Body of pancreas (tissue), 4 donors: Measurements from ENCODE around the gene SELENOW. TPM values are rescaled to one million over a fixed set of nuclear protein-coding genes. Genes with fewer than 3 reads are reported as not detected.
"Not testable (repeated sequence)": the region's sequence is repeated elsewhere in the genome, so short reads cannot be mapped to it uniquely, and the experiment has no call there.

ENCODE experiments used
- ATAC-seq: fragments of 150-250 bp; one replicate; pipeline ENCODE4 v1.9.1; 2016
- DNase-seq, 4 donors: peaks; one replicate each; pipeline ENCODE4 v3.0.0-alpha.2; 2019
- H3K27ac ChIP-seq, 4 donors: fragments of 200-600 bp; sonication (generic); 1 replicate in 3 of 4; 2 replicates in 1 of 4; pipeline versions ENCODE4 v1.5.1 to v1.6.1; 2016 to 2019; ENCODE audit warnings: mild to moderate bottlenecking in 1 of 4, mixed read lengths in 1 of 4, moderate library complexity in 1 of 4
- H3K27me3 ChIP-seq, 2 donors: fragments of 200-600 bp; sonication (generic); one replicate each; pipeline ENCODE4 v1.6.0; 2016; ENCODE audit warnings: mild to moderate bottlenecking in 1 of 2
- H3K36me3 ChIP-seq, 2 donors: fragments of 200-600 bp; sonication (generic); replicated peaks in 1 of 2; 2 replicates each; pipeline ENCODE4 v1.5.1; 2016; ENCODE audit warnings: low read depth in 2 of 2; ENCODE audit not compliant: insufficient read depth in 1 of 2
- H3K4me1 ChIP-seq: fragments of 200-600 bp; sonication (generic); one replicate; pipeline ENCODE4 v1.6.0; 2016
- H3K4me3 ChIP-seq, 2 donors: fragments of 200-600 bp; sonication (generic); 1 replicate in 1 of 2; 2 replicates in 1 of 2; pipeline ENCODE4 v1.5.1; 2016 to 2019
- H3K9me3 ChIP-seq, 3 donors: fragments of 200-600 bp; sonication (generic); 1 replicate in 2 of 3; 2 replicates in 1 of 3; pipeline ENCODE4 v1.5.1; 2016
- POLR2A ChIP-seq, 3 donors: fragments of 450-650 bp; IDR thresholded peaks; one replicate each; pipeline ENCODE4 v1.6.1; 2016; ENCODE audit warnings: antibody characterized with exemption in 3 of 3, mild to moderate bottlenecking in 2 of 3
- WGBS, 2 donors: methylation state at CpG; one replicate each; pipeline ENCODE4 v1.1.5; 2017; 5-methylcytosine and 5-hydroxymethylcytosine counted together
- intact Hi-C: fragments of 100-400 bp; cut with DNase I; formaldehyde crosslinking; loops from one replicate; pipeline ENCODE4 v1.15.1; 2023
- total RNA-seq, 2 donors: library from RNA; depleted of rRNA; stranded (reverse); fragments of >200 nt; gene quantifications; one replicate each; pipeline ENCODE4 v1.1.0, GENCODE V29; 2016
- TF ChIP-seq, protein P1 (sequence below), 7 experiments: fragments of 450-650 bp in 4 of 7; fragments of 200-600 bp in 3 of 7; sonication (generic) in 3 of 7; IDR thresholded peaks; one replicate each; pipeline ENCODE4 v1.5.1; 2016 to 2019; ENCODE audit warnings: antibody characterized with exemption in 7 of 7

Gene SELENOW
- total RNA-seq, 2 donors from 2014 or later = 189 to 296 TPM

DNA sequence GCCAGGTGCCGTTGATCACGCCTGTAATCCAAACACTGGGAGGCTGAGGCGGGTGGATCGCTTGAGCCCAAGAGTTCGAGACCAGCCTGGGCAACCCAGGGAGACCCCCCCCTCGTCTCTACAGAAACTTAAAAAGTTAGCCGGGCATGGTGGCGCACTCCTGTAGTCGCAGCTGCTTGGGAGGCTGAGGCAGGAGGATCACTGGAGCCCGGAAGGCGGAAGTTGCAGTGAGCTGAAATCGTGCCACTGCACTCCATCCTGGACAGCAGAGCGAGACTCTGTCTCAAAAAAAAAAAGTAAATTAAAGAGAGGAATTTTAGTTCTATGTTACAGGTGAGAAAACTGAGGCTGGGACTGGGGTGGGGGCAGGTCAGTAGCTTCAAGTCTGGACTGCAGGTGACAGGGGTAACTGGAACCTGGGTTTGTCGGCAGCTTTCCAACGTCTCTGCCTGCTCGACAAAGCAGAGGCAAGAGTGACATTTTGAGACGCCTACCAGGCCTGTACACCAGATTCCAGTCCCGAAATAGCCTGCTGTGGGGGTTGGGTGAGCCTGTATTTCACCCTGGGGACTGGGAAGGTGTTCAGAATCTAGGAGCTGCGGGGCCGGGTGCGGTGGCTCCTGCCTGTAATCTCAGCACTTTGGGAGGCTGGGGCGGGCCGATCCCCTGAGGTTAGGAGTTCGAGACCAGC lies 1.2 kb downstream of the SELENOW start:
- peaks cover 0 to 3% of the 10 kb centered on the region in 2 donors for H3K36me3 ChIP-seq
- H3K27ac ChIP-seq = peak overlapping the region; percentile 92 to 96 (median 94)
- ATAC-seq (no peak), DNase-seq (peak; percentile 43 to 68 (median 63))
- H3K4me1 ChIP-seq = peaks cover 51% of the 10 kb centered on the region
- no peaks in the 10 kb centered on the region for H3K27me3 ChIP-seq
- WGBS, 2 donors = 38 to 40% methylated on average over 21 to 24 of the region's 24 CpGs
- no peak for TF ChIP-seq POLR2A (IDR thresholded peaks at IDR 0.05)
- TF ChIP-seq, protein P1, sequence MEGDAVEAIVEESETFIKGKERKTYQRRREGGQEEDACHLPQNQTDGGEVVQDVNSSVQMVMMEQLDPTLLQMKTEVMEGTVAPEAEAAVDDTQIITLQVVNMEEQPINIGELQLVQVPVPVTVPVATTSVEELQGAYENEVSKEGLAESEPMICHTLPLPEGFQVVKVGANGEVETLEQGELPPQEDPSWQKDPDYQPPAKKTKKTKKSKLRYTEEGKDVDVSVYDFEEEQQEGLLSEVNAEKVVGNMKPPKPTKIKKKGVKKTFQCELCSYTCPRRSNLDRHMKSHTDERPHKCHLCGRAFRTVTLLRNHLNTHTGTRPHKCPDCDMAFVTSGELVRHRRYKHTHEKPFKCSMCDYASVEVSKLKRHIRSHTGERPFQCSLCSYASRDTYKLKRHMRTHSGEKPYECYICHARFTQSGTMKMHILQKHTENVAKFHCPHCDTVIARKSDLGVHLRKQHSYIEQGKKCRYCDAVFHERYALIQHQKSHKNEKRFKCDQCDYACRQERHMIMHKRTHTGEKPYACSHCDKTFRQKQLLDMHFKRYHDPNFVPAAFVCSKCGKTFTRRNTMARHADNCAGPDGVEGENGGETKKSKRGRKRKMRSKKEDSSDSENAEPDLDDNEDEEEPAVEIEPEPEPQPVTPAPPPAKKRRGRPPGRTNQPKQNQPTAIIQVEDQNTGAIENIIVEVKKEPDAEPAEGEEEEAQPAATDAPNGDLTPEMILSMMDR (IDR thresholded peaks at IDR 0.05) = no peak
- intact Hi-C loops = no loop called here
- no peaks in the 10 kb centered on the region for H3K9me3 ChIP-seq
- H3K4me3 ChIP-seq = peak overlapping the region in 1 of 2 donors; percentile 96

DNA sequence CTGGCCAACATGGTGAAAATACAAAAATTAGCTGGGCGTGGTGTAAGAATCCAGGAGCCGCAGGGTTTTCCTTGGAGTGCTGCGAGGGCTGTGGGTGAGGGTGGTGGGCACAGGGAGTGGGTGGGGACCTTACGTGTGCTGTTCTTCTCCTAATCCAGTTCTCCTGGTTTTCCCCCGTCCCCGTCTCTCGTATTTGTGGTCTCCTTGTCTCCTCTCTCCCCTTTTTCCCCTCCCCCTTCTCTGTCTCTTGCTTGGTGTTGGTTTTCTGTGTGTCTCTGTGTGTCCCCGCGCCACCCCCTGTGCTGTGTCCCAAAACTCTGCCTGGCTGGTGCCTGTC lies 1.7 kb downstream of the SELENOW start:
- intact Hi-C loops = no loop called here
- H3K4me1 ChIP-seq = peaks cover 51% of the 10 kb centered on the region

DNA sequence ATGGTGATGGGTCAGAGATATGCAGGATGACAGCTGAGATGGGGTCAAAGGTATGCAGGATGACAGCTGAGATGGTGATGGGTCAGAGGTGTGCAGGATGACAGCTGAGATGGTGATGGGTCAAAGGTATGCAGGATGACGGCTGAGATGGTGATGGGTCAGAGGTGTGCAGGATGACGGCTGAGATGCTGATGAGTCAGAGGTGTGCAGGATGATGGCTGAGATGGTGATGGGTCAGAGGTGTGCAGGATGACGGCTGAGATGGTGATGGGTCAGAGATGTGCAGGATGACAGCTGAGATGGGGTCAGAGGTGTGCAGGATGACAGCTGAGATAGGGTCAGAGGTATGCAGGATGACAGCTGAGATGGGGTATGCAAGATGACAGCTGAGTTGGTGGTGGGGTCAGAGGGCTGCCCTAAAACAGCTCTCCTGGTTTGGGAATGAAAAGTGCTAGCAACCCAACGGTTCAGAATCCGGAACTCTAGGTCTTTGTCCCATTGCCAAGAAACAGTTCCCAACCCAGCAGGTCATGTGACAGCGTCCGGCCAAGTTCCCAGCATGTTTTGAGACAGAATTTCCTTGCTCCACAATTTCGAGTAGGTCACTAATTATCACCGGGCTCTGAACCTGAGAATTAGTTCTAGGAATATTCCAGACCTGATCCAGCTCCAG lies 3.2 kb downstream of the SELENOW start:
- H3K4me1 ChIP-seq = peaks cover 49% of the 10 kb centered on the region
- peaks cover 0 to 3% of the 10 kb centered on the region in 2 donors for H3K36me3 ChIP-seq
- WGBS, 2 donors = 44 to 63% methylated on average over 7 to 9 of the region's 9 CpGs
- peak overlapping the region in 1 of 4 donors; percentile 11 for H3K27ac ChIP-seq
- TF ChIP-seq POLR2A (IDR thresholded peaks at IDR 0.05) = no peak
- TF ChIP-seq, protein P1 (IDR thresholded peaks at IDR 0.05) = no peak
- no peak overlapping the region for H3K4me3 ChIP-seq
- no peaks in the 10 kb centered on the region for H3K9me3 ChIP-seq
- no peaks in the 10 kb centered on the region for H3K27me3 ChIP-seq
- intact Hi-C loops = no loop called here
- DNase-seq = peak in 3 of 4 donors; percentile 51 to 64 (median 64)
- no peak for ATAC-seq

More for the DNA sequence above, 1.7 kb downstream of the SELENOW start:
- no peak for TF ChIP-seq POLR2A (IDR thresholded peaks at IDR 0.05)
- H3K27me3 ChIP-seq = no peaks in the 10 kb centered on the region
- WGBS, 2 donors = 85 to 95% methylated on average over 9 of the region's 9 CpGs
- DNase-seq (no peak), ATAC-seq (no peak)
- no peaks in the 10 kb centered on the region for H3K9me3 ChIP-seq
- no peak overlapping the region for H3K4me3 ChIP-seq
- H3K36me3 ChIP-seq = peaks cover 0 to 3% of the 10 kb centered on the region in 2 donors
- peak overlapping the region in 3 of 4 donors; percentile 93 to 96 (median 95) for H3K27ac ChIP-seq

DNA sequence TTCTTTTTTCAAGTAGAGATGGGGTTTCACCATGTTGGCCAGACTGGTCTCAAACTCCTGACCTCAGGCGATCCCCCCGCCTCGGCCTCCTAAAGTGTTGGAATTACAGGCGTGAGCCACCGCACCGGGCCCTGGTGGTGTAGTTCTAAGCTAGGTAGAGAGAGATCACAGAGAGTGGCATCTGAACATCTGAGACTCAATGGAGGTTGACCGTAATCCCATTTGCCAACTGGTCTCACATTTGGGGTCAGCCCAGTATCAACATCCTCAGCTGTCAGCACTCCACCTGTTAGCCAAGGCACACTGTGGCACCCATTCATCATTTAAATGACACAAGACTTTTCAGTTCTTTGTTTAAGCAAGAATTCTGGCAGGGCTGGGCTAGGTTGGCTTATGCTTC lies 8.1 kb downstream of the SELENOW start:
- H3K4me3 ChIP-seq = no peak overlapping the region
- no peaks in the 10 kb centered on the region for H3K27me3 ChIP-seq
- H3K36me3 ChIP-seq = peaks cover 0 to 3% of the 10 kb centered on the region in 2 donors
- intact Hi-C loops = loop anchor here (5.0 kb wide), 1 partner anchor 34 kb away; no protein-coding TSS in a partner anchor
- no peak for TF ChIP-seq POLR2A (IDR thresholded peaks at IDR 0.05)
- TF ChIP-seq, protein P1 (IDR thresholded peaks at IDR 0.05) = no peak
- no peaks in the 10 kb centered on the region for H3K9me3 ChIP-seq
- DNase-seq (no peak), ATAC-seq (no peak)
- WGBS, 2 donors = 94 to 96% methylated on average over 7 of the region's 7 CpGs
- no peak overlapping the region for H3K27ac ChIP-seq
- H3K4me1 ChIP-seq = peaks cover 11% of the 10 kb centered on the region

DNA sequence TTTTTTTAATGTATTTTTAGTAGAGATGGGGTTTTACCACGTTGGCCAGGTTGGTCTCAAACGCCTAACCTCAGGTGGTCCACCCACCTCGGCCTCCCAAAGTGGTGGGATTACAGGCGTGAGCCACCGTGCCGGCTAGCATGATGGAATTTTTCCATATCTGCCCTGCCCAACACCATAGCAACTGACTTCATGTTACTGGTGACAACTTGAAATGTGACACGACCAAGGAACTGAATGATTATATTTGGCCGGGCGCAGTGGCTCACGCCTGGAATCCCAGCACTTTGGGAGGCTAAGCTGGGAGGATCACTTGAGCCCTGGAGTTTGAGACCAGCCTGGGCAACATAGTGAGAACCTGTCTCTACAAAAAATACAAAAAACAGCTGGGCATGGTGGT lies 8.8 kb downstream of the SELENOW start:
- not testable (repeated sequence) for H3K4me1 ChIP-seq, H3K36me3 ChIP-seq, H3K4me3 ChIP-seq, H3K27me3 ChIP-seq, DNase-seq, H3K9me3 ChIP-seq, H3K27ac ChIP-seq, ATAC-seq
- WGBS, 2 donors = 70 to 72% methylated on average over 7 to 10 of the region's 10 CpGs
- intact Hi-C loops = loop anchor here (5.0 kb wide), 1 partner anchor 35 kb away; no protein-coding TSS in a partner anchor

DNA sequence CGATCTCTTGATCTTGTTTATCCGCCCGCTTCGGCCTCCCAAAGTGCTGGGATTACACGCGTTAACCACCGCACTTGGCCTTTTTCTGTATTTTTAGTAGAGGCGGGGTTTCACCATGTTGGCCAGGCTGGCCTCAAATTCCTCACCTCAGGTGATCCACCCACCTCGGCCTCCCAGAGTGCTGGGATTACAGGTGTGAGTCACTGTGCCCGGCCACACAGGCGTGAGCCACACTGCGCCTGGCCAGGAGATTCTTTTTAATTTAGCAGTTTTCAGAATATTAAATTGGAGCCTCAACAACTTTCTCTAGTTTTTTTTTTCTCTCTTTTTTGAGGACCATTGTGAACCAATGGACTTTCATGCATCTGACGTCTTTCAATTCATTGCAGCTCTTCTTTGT lies 11.3 kb downstream of the SELENOW start:
- H3K27me3 ChIP-seq, DNase-seq, H3K36me3 ChIP-seq, H3K9me3 ChIP-seq, H3K4me3 ChIP-seq, H3K4me1 ChIP-seq, ATAC-seq, H3K27ac ChIP-seq: not testable (repeated sequence)
- 75 to 88% methylated on average over 13 of the region's 13 CpGs for WGBS, 2 donors
- intact Hi-C loops = loop anchor here (5.0 kb wide), 1 partner anchor 38 kb away; no protein-coding TSS in a partner anchor
